ENCODE results near the gene SERPINH1.

SERPINH1 gene

GRCh38 chr11:75603791-75604736, 42.0 kb downstream of the SERPINH1 start:
- Histone ChIP-seq H3K36me3 (ENCODE audit: control insufficient read depth in 1 of 2, insufficient read depth in 2 of 2, low read length in 2 of 2) (no peaks in the 10 kb centered on the region), H3K27me3 (ENCODE audit: control insufficient read depth in 1 of 2, insufficient read depth in 2 of 2, low read length in 2 of 2) (no peaks in the 10 kb centered on the region), H3K4me3 (ENCODE audit: low read depth in 1 of 2, low read length in 2 of 2) (no peak overlapping the region), H3K4me1 (ENCODE audit: control insufficient read depth in 1 of 2, insufficient read depth in 2 of 2, low read length in 2 of 2) (no peaks in the 10 kb centered on the region), H3K9me3 (ENCODE audit: control insufficient read depth in 1 of 2, low read length in 2 of 2) (no peaks in the 10 kb centered on the region), H3K27ac (ENCODE audit: low read depth, low read length) (no peak overlapping the region), H3K9ac (ENCODE audit: low read depth in 1 of 2, low read length in 2 of 2) (no peak overlapping the region)

- H3K9me3 ChIP-seq (ENCODE audit: control insufficient read depth in 1 of 2, low read length in 2 of 2): no peaks in the 10 kb centered on the region
- H3K27ac ChIP-seq (ENCODE audit: low read depth, low read length): no peak overlapping the region
- no peak overlapping the region for H3K4me3 ChIP-seq (ENCODE audit: low read depth in 1 of 2, low read length in 2 of 2)
- H3K36me3 ChIP-seq (ENCODE audit: control insufficient read depth in 1 of 2, insufficient read depth in 2 of 2, low read length in 2 of 2): no peaks in the 10 kb centered on the region
- H3K4me1 ChIP-seq (ENCODE audit: control insufficient read depth in 1 of 2, insufficient read depth in 2 of 2, low read length in 2 of 2): no peaks in the 10 kb centered on the region
- H3K9ac ChIP-seq (ENCODE audit: low read depth in 1 of 2, low read length in 2 of 2): no peak overlapping the region
- H3K27me3 ChIP-seq (ENCODE audit: control insufficient read depth in 1 of 2, insufficient read depth in 2 of 2, low read length in 2 of 2): no peaks in the 10 kb centered on the region
Measured at GRCh38 chr11:75606099-75606498, 44.0 kb downstream of the SERPINH1 start.

DNA sequence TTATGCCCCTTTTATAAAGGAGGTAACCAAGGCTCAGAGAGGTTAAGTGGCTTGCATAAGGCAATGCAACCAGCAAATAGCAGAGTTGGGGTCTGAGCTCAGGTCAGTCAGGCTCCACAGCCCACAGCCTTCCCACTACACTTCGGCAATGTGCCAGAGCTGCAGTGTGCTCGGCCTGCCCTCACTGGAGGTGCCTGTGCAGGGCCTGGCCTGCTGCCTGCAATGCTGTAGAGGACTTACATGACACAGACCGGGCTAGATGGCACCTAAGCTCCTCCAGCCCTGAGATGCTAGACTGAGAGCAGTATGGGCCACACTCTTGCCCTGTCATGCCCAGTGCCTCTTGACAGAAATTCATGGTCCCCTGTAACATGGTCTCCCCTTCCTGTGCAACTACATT, 49.8 kb downstream of the SERPINH1 start:
- H3K9ac ChIP-seq (ENCODE audit: low read depth in 1 of 2, low read length in 2 of 2): no peak overlapping the region
- H3K36me3 ChIP-seq (ENCODE audit: control insufficient read depth in 1 of 2, insufficient read depth in 2 of 2, low read length in 2 of 2): no peaks in the 10 kb centered on the region
- H3K27me3 ChIP-seq (ENCODE audit: control insufficient read depth in 1 of 2, insufficient read depth in 2 of 2, low read length in 2 of 2): no peaks in the 10 kb centered on the region
- no peaks in the 10 kb centered on the region for H3K9me3 ChIP-seq (ENCODE audit: control insufficient read depth in 1 of 2, low read length in 2 of 2)
- H3K4me1 ChIP-seq (ENCODE audit: control insufficient read depth in 1 of 2, insufficient read depth in 2 of 2, low read length in 2 of 2): no peaks in the 10 kb centered on the region
- no peak overlapping the region for H3K27ac ChIP-seq (ENCODE audit: low read depth, low read length)
- H3K4me3 ChIP-seq (ENCODE audit: low read depth in 1 of 2, low read length in 2 of 2): no peak overlapping the region

- Histone ChIP-seq H3K4me1 (ENCODE audit: control insufficient read depth in 1 of 2, insufficient read depth in 2 of 2, low read length in 2 of 2) (no peaks in the 10 kb centered on the region), H3K9me3 (ENCODE audit: control insufficient read depth in 1 of 2, low read length in 2 of 2) (no peaks in the 10 kb centered on the region), H3K9ac (ENCODE audit: low read depth in 1 of 2, low read length in 2 of 2) (no peak overlapping the region), H3K4me3 (ENCODE audit: low read depth in 1 of 2, low read length in 2 of 2) (no peak overlapping the region), H3K36me3 (ENCODE audit: control insufficient read depth in 1 of 2, insufficient read depth in 2 of 2, low read length in 2 of 2) (no peaks in the 10 kb centered on the region), H3K27ac (ENCODE audit: low read depth, low read length) (no peak overlapping the region), H3K27me3 (ENCODE audit: control insufficient read depth in 1 of 2, insufficient read depth in 2 of 2, low read length in 2 of 2) (no peaks in the 10 kb centered on the region)
Measured at GRCh38 chr11:75615751-75616150, 53.7 kb downstream of the SERPINH1 start.

DNA sequence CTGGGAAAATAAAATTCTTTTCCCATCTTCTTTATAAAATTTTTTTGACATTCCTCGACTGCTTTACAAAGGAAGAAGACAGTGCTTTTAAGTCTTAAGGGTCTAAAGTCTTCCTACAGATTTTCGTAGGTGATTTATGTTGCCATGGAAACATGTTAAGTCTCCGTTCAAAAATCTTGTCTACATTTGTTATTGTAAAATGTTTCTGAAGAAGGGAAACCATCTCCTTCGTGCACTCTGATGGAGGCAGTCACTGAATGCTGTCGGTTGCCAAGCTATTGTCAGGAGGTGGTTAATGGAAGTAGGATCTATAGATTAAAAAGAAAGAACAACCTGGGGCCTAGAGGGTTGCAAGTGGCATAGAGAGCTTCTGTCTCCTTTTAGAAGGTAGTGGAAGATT, 54.2 kb downstream of the SERPINH1 start:
- H3K9ac ChIP-seq (ENCODE audit: low read depth in 1 of 2, low read length in 2 of 2): no peak overlapping the region
- no peak overlapping the region for H3K4me3 ChIP-seq (ENCODE audit: low read depth in 1 of 2, low read length in 2 of 2)
- no peaks in the 10 kb centered on the region for H3K9me3 ChIP-seq (ENCODE audit: control insufficient read depth in 1 of 2, low read length in 2 of 2)
- no peaks in the 10 kb centered on the region for H3K27me3 ChIP-seq (ENCODE audit: control insufficient read depth in 1 of 2, insufficient read depth in 2 of 2, low read length in 2 of 2)
- no peak overlapping the region for H3K27ac ChIP-seq (ENCODE audit: low read depth, low read length)
- H3K36me3 ChIP-seq (ENCODE audit: control insufficient read depth in 1 of 2, insufficient read depth in 2 of 2, low read length in 2 of 2): no peaks in the 10 kb centered on the region
- H3K4me1 ChIP-seq (ENCODE audit: control insufficient read depth in 1 of 2, insufficient read depth in 2 of 2, low read length in 2 of 2): no peaks in the 10 kb centered on the region
